LNCAP (cell line): ENCODE measurements around the gene MYZAP.

Experiments used
- TF ChIP-seq, protein P1 (sequence below): fragments of 450-650 bp; IDR thresholded peaks from 2 replicates; pipeline ENCODE4 v1.5.1; 2017; ENCODE audit warnings: mild to moderate bottlenecking

MYZAP gene

DNA sequence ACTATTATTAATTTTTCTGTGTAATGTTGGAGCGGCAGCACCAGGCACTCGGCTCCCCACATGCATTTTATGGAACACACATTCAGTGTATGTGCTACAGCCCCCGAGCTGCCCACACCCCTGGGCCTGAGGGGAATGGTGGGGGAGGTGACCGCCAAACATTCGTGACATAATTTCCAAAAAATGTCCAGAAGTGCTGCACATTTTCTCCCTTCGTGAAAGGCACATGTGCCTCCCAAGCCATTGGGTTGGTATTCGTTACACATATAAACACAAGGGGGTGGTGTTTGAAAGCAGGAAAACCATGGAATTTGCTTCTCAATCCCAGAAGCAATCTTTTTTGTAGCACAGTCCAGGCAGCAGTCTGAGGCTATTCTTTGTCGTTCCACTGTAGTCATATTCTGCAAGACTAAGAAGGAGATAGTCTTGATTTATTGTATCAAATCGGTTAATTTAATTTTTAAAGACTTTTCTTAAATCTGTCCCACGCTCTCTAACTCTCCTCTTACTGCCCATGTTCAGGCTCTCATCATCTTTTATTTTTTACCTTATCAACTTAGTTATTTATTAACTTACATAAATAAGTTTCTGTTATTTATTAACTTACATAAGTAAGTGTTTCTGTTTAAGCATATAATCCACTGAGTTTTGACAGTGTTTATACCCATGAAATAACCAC, 75.6 kb downstream of the MYZAP start:
- TF ChIP-seq, protein P1, sequence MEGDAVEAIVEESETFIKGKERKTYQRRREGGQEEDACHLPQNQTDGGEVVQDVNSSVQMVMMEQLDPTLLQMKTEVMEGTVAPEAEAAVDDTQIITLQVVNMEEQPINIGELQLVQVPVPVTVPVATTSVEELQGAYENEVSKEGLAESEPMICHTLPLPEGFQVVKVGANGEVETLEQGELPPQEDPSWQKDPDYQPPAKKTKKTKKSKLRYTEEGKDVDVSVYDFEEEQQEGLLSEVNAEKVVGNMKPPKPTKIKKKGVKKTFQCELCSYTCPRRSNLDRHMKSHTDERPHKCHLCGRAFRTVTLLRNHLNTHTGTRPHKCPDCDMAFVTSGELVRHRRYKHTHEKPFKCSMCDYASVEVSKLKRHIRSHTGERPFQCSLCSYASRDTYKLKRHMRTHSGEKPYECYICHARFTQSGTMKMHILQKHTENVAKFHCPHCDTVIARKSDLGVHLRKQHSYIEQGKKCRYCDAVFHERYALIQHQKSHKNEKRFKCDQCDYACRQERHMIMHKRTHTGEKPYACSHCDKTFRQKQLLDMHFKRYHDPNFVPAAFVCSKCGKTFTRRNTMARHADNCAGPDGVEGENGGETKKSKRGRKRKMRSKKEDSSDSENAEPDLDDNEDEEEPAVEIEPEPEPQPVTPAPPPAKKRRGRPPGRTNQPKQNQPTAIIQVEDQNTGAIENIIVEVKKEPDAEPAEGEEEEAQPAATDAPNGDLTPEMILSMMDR, result peak; percentile 62

DNA sequence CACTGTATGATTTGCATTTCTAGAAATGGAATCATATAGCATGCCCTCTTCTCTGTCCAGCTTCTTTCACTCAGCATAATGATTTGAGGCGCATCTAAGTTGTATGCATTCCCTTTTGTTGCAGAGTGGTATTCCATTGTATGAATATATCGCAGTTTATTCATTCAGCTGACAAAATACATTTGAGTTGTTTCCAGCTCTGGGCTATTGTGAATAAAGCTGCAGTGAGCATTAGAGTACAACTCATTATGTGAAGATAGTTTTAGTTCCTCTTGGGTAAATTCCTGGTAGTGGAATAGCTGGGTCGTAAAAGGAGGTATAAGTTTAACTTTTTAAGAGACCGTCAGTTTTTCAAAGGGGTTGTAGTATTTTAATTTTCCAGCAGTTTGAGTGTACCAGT, 76.3 kb downstream of the MYZAP start:
- TF ChIP-seq, protein P1, result no peak

- TF ChIP-seq, protein P1, result no peak
These were observed 79.9 kb downstream of the MYZAP start for GRCh38 chr15:57671636-57672035.

DNA sequence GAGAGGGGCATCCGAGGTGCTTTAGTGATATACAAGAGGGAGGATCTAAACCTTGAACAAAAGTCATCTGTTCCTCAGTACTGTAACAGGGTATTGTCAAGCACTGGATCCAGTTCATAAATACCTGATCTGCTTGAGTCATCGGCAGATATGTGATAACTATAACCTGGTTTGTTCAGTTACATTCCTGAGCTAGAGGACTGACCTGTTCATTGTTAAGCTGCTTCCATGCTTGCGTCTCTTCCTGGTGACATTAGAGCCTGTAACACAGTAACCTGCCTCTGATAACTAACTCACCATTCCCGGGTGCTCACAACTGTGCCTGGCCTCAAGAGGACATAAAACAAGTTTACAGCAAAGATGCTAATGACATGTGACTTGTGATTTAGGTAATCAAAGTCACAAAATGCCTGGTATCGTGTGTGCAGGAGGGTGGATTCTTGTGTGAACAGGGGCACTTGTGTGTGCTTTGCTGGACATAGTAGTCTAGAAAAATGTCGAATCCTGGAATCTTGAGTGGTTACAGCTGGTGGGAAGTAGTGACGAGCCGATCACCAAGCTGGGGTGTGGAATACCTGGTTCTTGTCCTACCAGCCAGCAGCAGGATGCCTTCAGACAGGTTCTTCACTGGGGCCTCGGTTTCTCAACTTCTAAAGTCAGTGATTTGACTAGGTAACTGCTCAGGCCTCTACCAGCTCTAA, 83.9 kb downstream of the MYZAP start:
- TF ChIP-seq, protein P1, result no peak

DNA sequence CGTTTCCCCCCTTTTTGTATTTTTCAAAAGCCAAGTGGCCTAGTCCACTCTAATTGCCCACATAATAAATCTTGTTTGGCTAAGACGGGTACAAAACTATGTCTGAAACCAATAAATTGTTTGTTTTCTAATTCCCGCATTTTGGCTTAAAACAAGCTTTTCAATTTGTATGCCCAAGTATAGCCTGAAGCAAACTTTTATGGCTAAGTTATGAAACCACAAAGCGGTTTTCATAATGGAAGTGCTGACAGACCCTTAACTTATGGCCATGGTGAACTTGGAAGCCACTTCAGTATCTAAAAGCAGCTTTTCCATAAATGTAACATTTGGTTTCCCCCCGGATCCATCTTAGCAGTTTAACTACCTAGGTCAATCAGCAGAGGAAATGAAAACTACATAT, 84.9 kb downstream of the MYZAP start:
- TF ChIP-seq, protein P1, result no peak

DNA sequence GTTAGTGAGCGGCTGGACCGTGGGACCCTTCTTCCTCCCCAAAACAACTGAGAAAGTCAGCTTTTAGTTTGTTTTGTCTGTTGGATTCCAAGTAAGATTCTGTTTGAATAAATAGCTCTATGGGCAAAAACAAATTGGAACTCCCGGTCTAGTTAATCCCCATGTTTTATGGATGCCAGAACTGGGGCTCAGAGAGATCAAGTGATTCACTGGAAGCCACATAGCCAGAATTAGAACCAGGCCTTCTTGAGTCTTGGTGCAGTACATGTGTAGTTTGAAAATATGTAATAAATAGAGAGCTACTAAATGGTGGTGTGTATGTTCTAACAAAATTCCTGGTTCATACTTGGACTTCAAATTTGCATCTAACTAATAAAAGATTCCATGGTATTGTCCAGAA, 85.5 kb downstream of the MYZAP start:
- TF ChIP-seq, protein P1, result no peak

- TF ChIP-seq, protein P1, result no peak
These were observed 88.3 kb downstream of the MYZAP start for GRCh38 chr15:57680021-57680420.
